Nephron (organoid): ENCODE data around the gene MRPL42.

Source experiments
- H3K27ac Mint-ChIP-seq, 3 experiments: 2 replicates each; pipeline ENCODE4 v1.8.0; 2020; ENCODE audit warnings: mixed read lengths in 3 of 3, mild to moderate bottlenecking in 2 of 3, moderate library complexity in 1 of 3
- H3K27me3 Mint-ChIP-seq: 2 replicates; pipeline ENCODE4 v1.8.0; 2021; ENCODE audit warnings: low read depth, mild to moderate bottlenecking, moderate library complexity, mixed read lengths
- H3K36me3 Mint-ChIP-seq: 2 replicates; pipeline ENCODE4 v1.8.0; 2020; ENCODE audit warnings: low read depth, mixed read lengths
- H3K4me1 Mint-ChIP-seq: 2 replicates; pipeline ENCODE4 v1.8.0; 2020; ENCODE audit warnings: mixed read lengths
- H3K4me3 Mint-ChIP-seq, 3 experiments: 2 replicates each; pipeline ENCODE4 v1.8.0; 2020; ENCODE audit warnings: mild to moderate bottlenecking in 3 of 3, mixed read lengths in 3 of 3, moderate library complexity in 2 of 3
- H3K9me3 Mint-ChIP-seq: 2 replicates; pipeline ENCODE4 v1.8.0; 2020; ENCODE audit warnings: mixed read lengths
- TF ChIP-seq, protein P1 (sequence below), 3 experiments: fragments of 200-600 bp; sonication (generic); IDR thresholded peaks; one replicate each; pipeline ENCODE4 v1.5.0; 2021; ENCODE audit warnings: antibody characterized with exemption in 3 of 3; ENCODE audit not compliant: unreplicated experiment in 3 of 3

MRPL42 gene

DNA sequence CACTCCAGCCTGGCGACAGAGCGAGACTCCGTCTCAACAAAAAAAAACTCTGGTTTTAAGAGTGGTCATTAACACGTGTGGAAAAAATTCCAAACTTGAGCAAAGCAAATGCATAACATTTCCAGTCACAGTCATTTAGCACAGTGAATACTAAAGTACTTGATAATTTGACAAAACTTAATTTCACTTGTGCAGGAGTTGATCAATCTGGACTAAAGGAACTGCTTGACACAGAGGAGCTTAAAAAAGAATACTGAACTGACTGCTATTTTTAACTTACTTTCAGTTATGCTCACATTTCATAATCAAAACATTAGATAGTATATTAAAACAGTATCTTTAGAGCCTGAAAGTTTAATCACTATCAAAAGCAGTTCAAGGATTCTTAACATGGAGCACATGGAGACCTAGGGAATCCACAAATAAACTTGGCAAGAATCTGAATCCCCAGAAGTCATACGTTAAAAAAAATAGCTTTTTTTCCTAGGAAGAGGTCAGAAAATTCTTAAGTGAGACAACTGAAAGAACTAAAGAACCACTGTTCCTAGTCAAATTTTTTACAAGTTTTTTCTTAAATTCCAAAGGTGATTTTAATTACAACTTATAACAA lies 33.0 kb upstream of the MRPL42 start:
- TF ChIP-seq, protein P1, sequence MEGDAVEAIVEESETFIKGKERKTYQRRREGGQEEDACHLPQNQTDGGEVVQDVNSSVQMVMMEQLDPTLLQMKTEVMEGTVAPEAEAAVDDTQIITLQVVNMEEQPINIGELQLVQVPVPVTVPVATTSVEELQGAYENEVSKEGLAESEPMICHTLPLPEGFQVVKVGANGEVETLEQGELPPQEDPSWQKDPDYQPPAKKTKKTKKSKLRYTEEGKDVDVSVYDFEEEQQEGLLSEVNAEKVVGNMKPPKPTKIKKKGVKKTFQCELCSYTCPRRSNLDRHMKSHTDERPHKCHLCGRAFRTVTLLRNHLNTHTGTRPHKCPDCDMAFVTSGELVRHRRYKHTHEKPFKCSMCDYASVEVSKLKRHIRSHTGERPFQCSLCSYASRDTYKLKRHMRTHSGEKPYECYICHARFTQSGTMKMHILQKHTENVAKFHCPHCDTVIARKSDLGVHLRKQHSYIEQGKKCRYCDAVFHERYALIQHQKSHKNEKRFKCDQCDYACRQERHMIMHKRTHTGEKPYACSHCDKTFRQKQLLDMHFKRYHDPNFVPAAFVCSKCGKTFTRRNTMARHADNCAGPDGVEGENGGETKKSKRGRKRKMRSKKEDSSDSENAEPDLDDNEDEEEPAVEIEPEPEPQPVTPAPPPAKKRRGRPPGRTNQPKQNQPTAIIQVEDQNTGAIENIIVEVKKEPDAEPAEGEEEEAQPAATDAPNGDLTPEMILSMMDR (IDR thresholded peaks at IDR 0.05; ENCODE audit: unreplicated experiment in 3 of 3) = no peak
- H3K36me3 Mint-ChIP-seq = no peaks in the 10 kb centered on the region
- no peak overlapping the region for H3K4me3 Mint-ChIP-seq
- no peaks in the 10 kb centered on the region for H3K9me3 Mint-ChIP-seq
- H3K27ac Mint-ChIP-seq = no peak overlapping the region
- H3K27me3 Mint-ChIP-seq = no peaks in the 10 kb centered on the region
- peaks cover 40% of the 10 kb centered on the region for H3K4me1 Mint-ChIP-seq

DNA sequence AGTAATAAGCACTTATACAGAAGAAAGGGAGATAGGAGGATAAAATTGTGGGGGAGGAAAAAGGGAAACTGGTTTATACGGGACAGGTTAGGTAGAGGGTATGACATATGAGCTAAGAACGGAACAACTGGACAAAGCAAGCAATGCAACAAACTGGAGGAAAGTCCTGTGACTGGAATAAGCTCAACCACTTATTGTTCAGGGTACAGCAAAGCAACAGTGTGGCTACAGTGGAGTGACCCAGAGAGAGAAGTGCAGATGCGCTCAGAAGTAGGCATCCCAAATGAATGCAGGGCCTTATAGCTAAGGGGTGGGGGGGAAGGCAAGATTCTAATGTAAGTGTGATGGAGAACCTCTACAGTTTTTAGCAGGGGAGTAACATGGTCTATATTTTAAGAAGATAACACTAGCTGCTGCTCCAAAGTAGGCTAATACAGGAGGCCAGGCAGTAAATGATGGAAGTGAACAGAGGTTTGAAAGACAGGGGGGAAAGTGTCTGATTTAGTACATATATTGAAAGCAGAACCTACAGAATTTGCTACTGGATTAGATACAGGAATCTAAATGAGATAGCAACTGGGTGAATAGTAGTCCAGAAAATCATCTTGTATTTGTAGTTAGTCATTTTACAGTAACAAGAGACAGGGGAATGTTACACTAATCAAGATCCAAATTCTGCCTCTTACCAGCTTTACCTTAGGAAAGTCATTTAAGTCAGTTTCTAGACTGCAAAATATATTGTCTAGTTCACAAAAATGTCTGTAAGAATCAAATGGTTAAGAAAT lies 28.9 kb upstream of the MRPL42 start:
- H3K36me3 Mint-ChIP-seq = no peaks in the 10 kb centered on the region
- peak overlapping the region in 2 of 3 experiments; percentile 8 to 15 for H3K27ac Mint-ChIP-seq
- no peaks in the 10 kb centered on the region for H3K27me3 Mint-ChIP-seq
- H3K4me3 Mint-ChIP-seq = peak overlapping the region; percentile 29 to 61 (median 54)
- no peaks in the 10 kb centered on the region for H3K9me3 Mint-ChIP-seq
- TF ChIP-seq, protein P1 (IDR thresholded peaks at IDR 0.05; ENCODE audit: unreplicated experiment in 3 of 3) = no peak
- H3K4me1 Mint-ChIP-seq = peaks cover 46% of the 10 kb centered on the region

DNA sequence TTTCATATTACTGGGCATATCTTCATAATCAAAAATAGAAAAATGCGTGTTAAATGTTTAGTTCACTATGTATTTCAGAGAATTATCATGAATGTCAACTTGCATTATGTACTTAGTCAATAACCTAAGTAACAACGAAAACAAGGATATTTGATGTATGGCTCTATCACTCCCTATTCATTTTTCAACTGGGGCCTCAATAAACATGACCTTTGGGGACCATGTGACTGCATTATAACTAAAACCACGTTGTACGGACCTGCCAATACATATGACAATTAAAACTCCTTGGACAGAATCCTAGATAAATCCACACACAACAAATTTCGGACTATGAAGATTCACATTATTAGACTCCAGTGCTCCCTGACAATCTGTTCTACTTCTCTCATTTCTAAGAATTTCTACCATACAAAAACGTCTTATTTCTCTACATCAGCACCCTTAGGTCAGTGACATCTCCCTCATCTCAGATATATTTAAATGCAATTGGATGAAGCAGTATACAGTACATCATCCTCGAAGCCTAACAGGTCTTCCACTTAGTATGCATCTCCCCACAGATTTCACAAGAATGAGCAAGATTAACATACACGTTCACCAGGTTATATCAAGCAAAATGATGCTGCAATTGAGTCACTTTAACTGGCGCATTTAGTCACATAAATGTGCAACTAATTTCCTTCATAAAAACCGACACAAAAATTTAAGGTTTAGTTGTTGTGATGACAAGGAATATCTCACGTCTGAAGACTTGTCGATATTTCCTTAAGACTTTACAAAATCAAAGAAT lies 27.1 kb upstream of the MRPL42 start:
- Mint-ChIP-seq H3K4me1 (peaks cover 41% of the 10 kb centered on the region), H3K9me3 (no peaks in the 10 kb centered on the region), H3K36me3 (no peaks in the 10 kb centered on the region), H3K27me3 (no peaks in the 10 kb centered on the region), H3K4me3 (peak overlapping the region; percentile 94 to 97 (median 95)), H3K27ac (peak overlapping the region; percentile 77 to 98 (median 95))
- TF ChIP-seq, protein P1 (IDR thresholded peaks at IDR 0.05; ENCODE audit: unreplicated experiment in 3 of 3) = no peak

DNA sequence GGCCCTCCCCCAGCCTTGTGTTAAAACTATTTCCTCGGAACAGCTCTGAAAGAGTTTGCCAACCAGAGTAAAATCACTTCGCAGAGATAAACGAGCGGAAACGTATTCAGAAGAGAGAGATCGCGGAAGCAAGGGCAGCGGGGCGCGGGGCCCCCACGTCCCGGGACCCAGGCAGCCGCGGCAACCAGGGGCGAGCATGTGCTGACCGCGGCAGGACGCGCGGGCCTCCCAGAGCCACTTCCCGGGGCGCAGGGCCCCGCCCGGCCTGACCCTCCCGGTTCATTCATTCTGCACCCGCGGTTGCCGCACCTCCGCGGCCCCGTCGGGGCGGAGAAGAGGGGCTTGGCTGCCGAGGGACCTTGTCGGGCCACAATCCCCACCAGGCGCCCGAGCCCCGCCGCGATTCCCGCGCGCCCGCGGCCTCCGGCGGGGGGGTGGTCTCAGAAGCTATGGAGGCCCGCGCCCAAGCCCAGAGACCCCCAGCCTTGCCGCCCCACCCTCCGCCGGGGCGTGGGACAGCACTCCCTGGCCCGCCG lies 26.2 kb upstream of the MRPL42 start:
- Mint-ChIP-seq H3K9me3 (no peaks in the 10 kb centered on the region), H3K27ac (peak overlapping the region; percentile 77 to 98 (median 95)), H3K4me1 (peaks cover 41% of the 10 kb centered on the region), H3K27me3 (no peaks in the 10 kb centered on the region), H3K4me3 (peak overlapping the region; percentile 94 to 97 (median 95)), H3K36me3 (no peaks in the 10 kb centered on the region)
- TF ChIP-seq, protein P1 (IDR thresholded peaks at IDR 0.05; ENCODE audit: unreplicated experiment in 3 of 3) = no peak

DNA sequence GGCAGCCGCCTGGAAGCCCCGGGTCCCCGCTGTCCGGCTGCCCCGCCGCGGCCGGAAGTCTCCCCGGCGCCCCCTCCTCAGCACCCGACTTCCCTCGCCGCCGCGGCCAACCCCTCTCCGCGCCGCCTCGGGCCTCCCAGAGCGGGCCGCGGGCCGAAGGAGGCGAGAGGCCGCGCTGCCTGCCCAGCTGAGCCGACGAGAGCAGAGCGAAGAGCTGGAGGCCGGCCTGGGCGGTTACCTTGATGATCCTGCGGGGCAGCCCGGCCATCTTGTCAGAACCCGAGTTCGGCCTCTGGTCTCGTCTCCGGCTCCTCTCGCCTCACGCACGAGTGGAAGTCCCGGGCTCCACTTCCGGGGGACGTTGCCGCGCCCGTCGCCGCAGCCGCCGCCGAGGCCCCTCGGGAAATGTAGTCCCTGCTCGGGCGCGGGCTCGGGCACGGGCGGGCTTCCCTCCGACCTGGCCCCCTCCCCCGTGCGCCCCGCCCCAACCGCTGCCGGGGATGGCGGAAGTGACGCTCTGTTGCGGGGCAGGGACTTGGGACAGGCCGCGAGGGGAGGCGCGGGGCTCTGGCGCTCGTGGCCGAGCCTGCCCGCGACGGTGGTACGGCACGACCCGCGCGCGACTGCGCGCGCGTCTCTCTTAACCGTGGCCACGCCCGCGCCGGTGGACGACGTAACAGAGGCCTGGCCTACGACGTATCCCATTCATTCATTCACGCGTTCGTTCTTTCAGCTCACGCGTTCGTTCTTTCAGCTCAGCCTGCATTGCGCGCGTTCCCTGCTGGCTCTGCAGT lies 25.5 kb upstream of the MRPL42 start, which contains the start of gene UBE2N:
UBE2N (minus strand) TSS at position 331 of the 794 bp plus-strand sequence; CDS start at position 268, 63 bp downstream.
- H3K36me3 Mint-ChIP-seq = no peaks in the 10 kb centered on the region
- no peaks in the 10 kb centered on the region for H3K9me3 Mint-ChIP-seq
- no peaks in the 10 kb centered on the region for H3K27me3 Mint-ChIP-seq
- H3K27ac Mint-ChIP-seq = peak within 1 kb of the TSS; percentile 96 to 99 (median 99)
- TF ChIP-seq, protein P1 (IDR thresholded peaks at IDR 0.05; ENCODE audit: unreplicated experiment in 3 of 3) = no peak
- H3K4me3 Mint-ChIP-seq = peak within 1 kb of the TSS; percentile 97 to 99 (median 98)
- peaks cover 41% of the 10 kb centered on the region for H3K4me1 Mint-ChIP-seq
